ENCODE measurements around the gene MARCHF11. TPM values are rescaled to one million over a fixed set of nuclear protein-coding genes. Genes with fewer than 3 reads are reported as not detected.

MARCHF11 gene
- total and polyA plus RNA-seq, 2 donors (not counting 1 experiment from before 2014, with no cell fraction given), result not detected

DNA sequence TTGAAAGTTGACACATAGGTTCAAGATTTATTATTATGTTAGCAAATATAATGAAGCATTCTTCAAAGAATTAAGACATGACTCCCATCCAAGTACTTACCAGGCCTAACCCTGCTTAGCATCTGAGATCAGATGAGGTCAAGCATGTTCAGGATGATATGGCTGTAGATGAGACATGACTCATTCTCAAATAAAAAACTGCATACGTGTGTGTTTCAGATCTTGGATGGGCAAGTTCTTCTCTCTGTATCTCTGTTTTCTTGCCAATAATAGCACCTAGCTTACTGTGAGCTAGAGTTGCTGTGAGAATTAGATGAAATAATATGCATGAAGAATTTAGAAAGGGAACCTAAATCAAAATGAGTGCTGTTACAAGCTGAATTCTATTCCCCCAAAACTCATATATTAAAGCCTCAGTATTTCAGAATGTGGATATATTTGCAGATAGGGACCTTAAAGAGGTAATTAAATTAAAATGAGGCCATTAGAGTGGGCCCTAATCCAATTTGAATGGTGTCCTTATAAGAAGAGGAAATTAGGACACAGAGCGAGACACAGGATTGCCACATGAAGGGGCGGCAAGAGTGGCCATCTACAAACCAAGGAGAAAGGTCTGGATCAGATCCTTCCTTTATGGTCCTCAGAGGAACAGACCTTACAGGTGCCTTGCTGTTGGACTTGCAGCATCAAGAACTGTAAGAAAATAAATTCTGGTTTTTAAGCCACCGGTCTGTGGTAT lies 146.2 kb downstream of the MARCHF11 start:
- H2AFZ ChIP-seq (ENCODE audit: low read length), result no peak overlapping the region
- H3K36me3 ChIP-seq (ENCODE audit: control insufficient read depth, insufficient read depth, low read length), result no peaks in the 10 kb centered on the region
- no peak overlapping the region for H3K27ac ChIP-seq (ENCODE audit: insufficient read depth, low read length)
- no peak for DNase-seq (ENCODE audit: low read depth in 2 of 2)
- H3K27me3 ChIP-seq (ENCODE audit: control insufficient read depth, insufficient read depth, low read length), result no peaks in the 10 kb centered on the region
- H3K4me1 ChIP-seq (ENCODE audit: control insufficient read depth, extremely low read depth, insufficient read depth, low read length), result no peaks in the 10 kb centered on the region
- no peaks in the 10 kb centered on the region for H3K79me2 ChIP-seq (ENCODE audit: control insufficient read depth, insufficient read depth, low read length)
- no peak overlapping the region for H3K9ac ChIP-seq (ENCODE audit: insufficient read depth, low read length)
- no peak overlapping the region for H3K4me2 ChIP-seq (ENCODE audit: extremely low read depth, insufficient read depth, low read length)
- TF ChIP-seq, protein P1, sequence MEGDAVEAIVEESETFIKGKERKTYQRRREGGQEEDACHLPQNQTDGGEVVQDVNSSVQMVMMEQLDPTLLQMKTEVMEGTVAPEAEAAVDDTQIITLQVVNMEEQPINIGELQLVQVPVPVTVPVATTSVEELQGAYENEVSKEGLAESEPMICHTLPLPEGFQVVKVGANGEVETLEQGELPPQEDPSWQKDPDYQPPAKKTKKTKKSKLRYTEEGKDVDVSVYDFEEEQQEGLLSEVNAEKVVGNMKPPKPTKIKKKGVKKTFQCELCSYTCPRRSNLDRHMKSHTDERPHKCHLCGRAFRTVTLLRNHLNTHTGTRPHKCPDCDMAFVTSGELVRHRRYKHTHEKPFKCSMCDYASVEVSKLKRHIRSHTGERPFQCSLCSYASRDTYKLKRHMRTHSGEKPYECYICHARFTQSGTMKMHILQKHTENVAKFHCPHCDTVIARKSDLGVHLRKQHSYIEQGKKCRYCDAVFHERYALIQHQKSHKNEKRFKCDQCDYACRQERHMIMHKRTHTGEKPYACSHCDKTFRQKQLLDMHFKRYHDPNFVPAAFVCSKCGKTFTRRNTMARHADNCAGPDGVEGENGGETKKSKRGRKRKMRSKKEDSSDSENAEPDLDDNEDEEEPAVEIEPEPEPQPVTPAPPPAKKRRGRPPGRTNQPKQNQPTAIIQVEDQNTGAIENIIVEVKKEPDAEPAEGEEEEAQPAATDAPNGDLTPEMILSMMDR (conservative IDR thresholded peaks at IDR 0.05 in 1 of 2, IDR thresholded peaks at IDR 0.05 in 1 of 2; ENCODE audit: low read depth in 1 of 2, low read length in 2 of 2), result no peak
- TF ChIP-seq EZH2 (IDR thresholded peaks at IDR 0.05; ENCODE audit: low read length, missing control alignments), result no peak
- H4K20me1 ChIP-seq (ENCODE audit: control insufficient read depth, extremely low read depth, insufficient read depth, low read length), result no peaks in the 10 kb centered on the region
- H3K4me3 ChIP-seq (replicated peaks in 1 of 4; ENCODE audit: control extremely low read depth in 1 of 4, insufficient read depth in 1 of 4, low read depth in 3 of 4, low read length in 4 of 4), result no peak overlapping the region
- H3K9me3 ChIP-seq (ENCODE audit: control insufficient read depth, insufficient read depth, low read depth, low read length), result no peaks in the 10 kb centered on the region

DNA sequence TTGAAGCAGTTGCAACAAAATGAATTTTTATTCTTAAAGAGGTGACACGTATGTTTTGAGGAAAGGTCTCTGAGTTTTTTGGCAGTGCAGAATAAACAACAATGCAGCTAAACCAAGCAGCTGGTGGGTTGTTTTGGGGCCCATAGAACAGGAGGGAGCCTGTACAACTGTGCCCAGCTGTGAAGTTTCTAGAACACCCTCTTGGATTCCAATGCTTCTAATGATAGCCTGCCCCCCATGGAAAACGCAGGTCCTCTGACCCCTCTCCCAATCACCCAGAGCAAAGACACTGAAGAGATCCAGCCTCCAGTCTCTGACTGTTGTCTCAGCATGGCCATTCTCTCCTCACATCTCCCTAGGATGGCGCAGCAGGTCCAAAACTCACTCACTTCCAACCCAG lies 150.9 kb downstream of the MARCHF11 start:
- Histone ChIP-seq H3K4me2 (ENCODE audit: extremely low read depth, insufficient read depth, low read length) (no peak overlapping the region), H3K4me3 (replicated peaks in 1 of 4; ENCODE audit: control extremely low read depth in 1 of 4, insufficient read depth in 1 of 4, low read depth in 3 of 4, low read length in 4 of 4) (no peak overlapping the region), H4K20me1 (ENCODE audit: control insufficient read depth, extremely low read depth, insufficient read depth, low read length) (no peaks in the 10 kb centered on the region), H3K27ac (ENCODE audit: insufficient read depth, low read length) (no peak overlapping the region), H3K9ac (ENCODE audit: insufficient read depth, low read length) (no peak overlapping the region), H3K36me3 (ENCODE audit: control insufficient read depth, insufficient read depth, low read length) (no peaks in the 10 kb centered on the region), H2AFZ (ENCODE audit: low read length) (no peak overlapping the region), H3K79me2 (ENCODE audit: control insufficient read depth, insufficient read depth, low read length) (no peaks in the 10 kb centered on the region), H3K27me3 (ENCODE audit: control insufficient read depth, insufficient read depth, low read length) (no peaks in the 10 kb centered on the region), H3K9me3 (ENCODE audit: control insufficient read depth, insufficient read depth, low read depth, low read length) (no peaks in the 10 kb centered on the region), H3K4me1 (ENCODE audit: control insufficient read depth, extremely low read depth, insufficient read depth, low read length) (no peaks in the 10 kb centered on the region)
- TF ChIP-seq, protein P1 (conservative IDR thresholded peaks at IDR 0.05 in 1 of 2, IDR thresholded peaks at IDR 0.05 in 1 of 2; ENCODE audit: low read depth in 1 of 2, low read length in 2 of 2), result no peak
- TF ChIP-seq EZH2 (IDR thresholded peaks at IDR 0.05; ENCODE audit: low read length, missing control alignments), result no peak
- DNase-seq (ENCODE audit: low read depth in 2 of 2), result no peak

DNA sequence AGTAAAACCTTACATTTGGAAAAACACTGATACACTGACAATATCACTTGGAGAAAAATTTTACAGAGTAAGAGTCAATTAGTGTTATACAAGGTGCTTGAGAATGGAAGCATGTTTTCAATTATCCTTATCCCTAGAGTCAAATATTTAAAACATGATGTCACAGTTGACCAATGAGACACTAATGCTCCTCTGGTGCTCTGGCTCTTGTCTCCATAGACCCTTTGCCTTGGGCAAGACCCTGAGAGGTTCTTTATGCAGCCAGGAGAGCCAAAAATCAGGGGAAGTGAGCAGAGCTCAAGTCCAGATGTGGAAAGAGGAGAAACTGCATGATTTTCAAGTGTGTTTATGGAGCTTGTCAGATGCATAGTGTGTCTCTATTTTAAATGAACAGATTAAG lies 153.9 kb downstream of the MARCHF11 start:
- no peak overlapping the region for H2AFZ ChIP-seq (ENCODE audit: low read length)
- no peaks in the 10 kb centered on the region for H3K27me3 ChIP-seq (ENCODE audit: control insufficient read depth, insufficient read depth, low read length)
- no peak overlapping the region for H3K9ac ChIP-seq (ENCODE audit: insufficient read depth, low read length)
- H3K4me1 ChIP-seq (ENCODE audit: control insufficient read depth, extremely low read depth, insufficient read depth, low read length), result no peaks in the 10 kb centered on the region
- H3K36me3 ChIP-seq (ENCODE audit: control insufficient read depth, insufficient read depth, low read length), result no peaks in the 10 kb centered on the region
- H4K20me1 ChIP-seq (ENCODE audit: control insufficient read depth, extremely low read depth, insufficient read depth, low read length), result no peaks in the 10 kb centered on the region
- TF ChIP-seq, protein P1 (conservative IDR thresholded peaks at IDR 0.05 in 1 of 2, IDR thresholded peaks at IDR 0.05 in 1 of 2; ENCODE audit: low read depth in 1 of 2, low read length in 2 of 2), result no peak
- TF ChIP-seq EZH2 (IDR thresholded peaks at IDR 0.05; ENCODE audit: low read length, missing control alignments), result no peak
- no peaks in the 10 kb centered on the region for H3K79me2 ChIP-seq (ENCODE audit: control insufficient read depth, insufficient read depth, low read length)
- no peak overlapping the region for H3K4me3 ChIP-seq (replicated peaks in 1 of 4; ENCODE audit: control extremely low read depth in 1 of 4, insufficient read depth in 1 of 4, low read depth in 3 of 4, low read length in 4 of 4)
- H3K9me3 ChIP-seq (ENCODE audit: control insufficient read depth, insufficient read depth, low read depth, low read length), result no peaks in the 10 kb centered on the region
- no peak overlapping the region for H3K27ac ChIP-seq (ENCODE audit: insufficient read depth, low read length)
- no peak for DNase-seq (ENCODE audit: low read depth in 2 of 2)
- no peak overlapping the region for H3K4me2 ChIP-seq (ENCODE audit: extremely low read depth, insufficient read depth, low read length)

All from fibroblast of lung (primary cell).